K562 (cell line): ENCODE data around the gene PPARG. TPM values are rescaled to one million over a fixed set of nuclear protein-coding genes. Genes with fewer than 3 reads are reported as not detected.

ENCODE experiments used
- ATAC-seq: fragments of 200-7000 bp; cut with Tn5 transposase; 3 replicates; pipeline ENCODE4 v1.9.1; 2020; ENCODE audit warnings: moderate library complexity
- BruUV-seq: library from RNA; stranded (reverse); fragments of 400-500 nt; replicated peaks from 2 replicates; lab custom pipeline; 2021; lab: Mats Ljungman, UMichigan
- CTCF ChIA-PET: fragments of 300-600 bp; formaldehyde crosslinking; extraction: SDS; loops from one replicate; lab custom pipeline; 2021; ENCODE audit warnings: low intra/inter-chr PET ratio; lab: Yijun Ruan, JAX
- POLR2A ChIA-PET: fragments of 300-600, 350-650 bp; sonication (Branson Sonifier 250); formaldehyde crosslinking; extraction: SDS; loops from one replicate; lab custom pipeline; 2021; ENCODE audit warnings: antibody characterized with exemption, inconsistent platforms; lab: Yijun Ruan, JAX
- DNase-seq, 4 experiments: peaks; one replicate each; pipeline versions ENCODE4 v3.0.0 to v3.0.0-alpha.2; 2011 to 2018; ENCODE audit warnings: low spot score in 3 of 4, mixed read lengths in 3 of 4; ENCODE audit errors: extremely low read depth in 1 of 4
- FAIRE-seq: peaks from 2 replicates; lab custom pipeline; 2011; peaks lifted over from hg19 to GRCh38; lab: Jason Lieb, UNC
- H2AFZ ChIP-seq: 2 replicates; pipeline ENCODE4 v1.6.0; 2011; ENCODE audit warnings: low read depth, low read length, control low read depth, inconsistent platforms
- H3K27ac ChIP-seq: fragments of 200-600 bp; 3 replicates; pipeline ENCODE4 v1.8.0; 2011; ENCODE audit warnings: low read depth, mild to moderate bottlenecking, control low read depth, inconsistent platforms, low read length, moderate library complexity, mixed read lengths; ENCODE audit errors: extremely low read depth
- H3K27me3 ChIP-seq, 2 experiments: fragments of 300-600 bp in 1 of 2; 2 replicates in 1 of 2; 3 replicates in 1 of 2; pipeline versions ENCODE4 v1.6.0 to v1.8.0; 2011; ENCODE audit warnings: inconsistent platforms in 2 of 2, low read length in 2 of 2, mild to moderate bottlenecking in 1 of 2, mixed read lengths in 1 of 2, moderate library complexity in 1 of 2; ENCODE audit not compliant: control insufficient read depth in 2 of 2, insufficient read depth in 2 of 2
- H3K36me3 ChIP-seq: fragments of 300-600 bp; 3 replicates; pipeline ENCODE4 v1.8.0; 2011; ENCODE audit warnings: mild to moderate bottlenecking, low read length, inconsistent platforms; ENCODE audit not compliant: control insufficient read depth, insufficient read depth
- H3K4me1 ChIP-seq, 2 experiments: fragments of 200-600 bp in 1 of 2; replicated peaks in 1 of 2; 2 replicates in 1 of 2; 3 replicates in 1 of 2; pipeline versions ENCODE4 v1.5.1 to v1.8.0; 2011; ENCODE audit warnings: inconsistent platforms in 2 of 2, low read length in 2 of 2, mild to moderate bottlenecking in 1 of 2, mixed read lengths in 1 of 2, moderate library complexity in 1 of 2; ENCODE audit not compliant: control insufficient read depth in 2 of 2, insufficient read depth in 2 of 2
- H3K4me2 ChIP-seq: 2 replicates; pipeline ENCODE4 v1.6.1; 2011; ENCODE audit warnings: low read length, control low read depth, inconsistent platforms, mixed read lengths; ENCODE audit not compliant: insufficient read depth
- H3K4me3 ChIP-seq: fragments of 200-600 bp; sonication (generic), shearing (Covaris generic); 2 replicates; pipeline ENCODE4 v1.5.1; 2016; ENCODE audit warnings: control low read depth, inconsistent platforms
- H3K79me2 ChIP-seq: fragments of 200-600 bp; 3 replicates; pipeline ENCODE4 v1.8.0; 2011; ENCODE audit warnings: low read length, inconsistent platforms; ENCODE audit not compliant: control insufficient read depth, insufficient read depth
- H3K9ac ChIP-seq, 2 experiments: 2 replicates each; pipeline versions ENCODE4 v1.6.0 to v1.6.1; 2011; ENCODE audit warnings: low read depth in 2 of 2, low read length in 2 of 2, control low read depth in 1 of 2, inconsistent platforms in 1 of 2, mild to moderate bottlenecking in 1 of 2, mixed read lengths in 1 of 2; ENCODE audit not compliant: insufficient read depth in 1 of 2
- H3K9me1 ChIP-seq: one replicate; pipeline ENCODE4 v1.6.0; 2011; ENCODE audit warnings: inconsistent platforms, mild to moderate bottlenecking, low read length, moderate library complexity; ENCODE audit not compliant: control insufficient read depth, insufficient read depth
- H3K9me3 ChIP-seq: replicated peaks from 2 replicates; pipeline ENCODE4 v1.5.1; 2011; ENCODE audit warnings: low read depth, low read length, inconsistent platforms; ENCODE audit not compliant: control insufficient read depth, insufficient read depth
- H4K20me1 ChIP-seq: replicated peaks from 2 replicates; pipeline ENCODE4 v1.6.1; 2011; ENCODE audit warnings: low read length, inconsistent platforms, mixed read lengths; ENCODE audit not compliant: control insufficient read depth, insufficient read depth
- ARNT ChIP-seq, 2 experiments: fragments of 450-650 bp; IDR thresholded peaks; 2 replicates each; pipeline ENCODE4 v1.6.1; 2016; ENCODE audit warnings: mild to moderate bottlenecking in 1 of 2
- CBX3 ChIP-seq, 2 experiments: IDR thresholded peaks; 1 replicate in 1 of 2; 2 replicates in 1 of 2; pipeline ENCODE4 v1.6.1; 2012; ENCODE audit warnings: inconsistent platforms in 2 of 2, low read length in 2 of 2, borderline replicate concordance in 1 of 2, control low read depth in 1 of 2
- HMBOX1 ChIP-seq: sonication (generic); IDR thresholded peaks from 2 replicates; pipeline ENCODE4 v1.6.1; 2016
- MTA2 ChIP-seq: fragments of 450-650 bp; IDR thresholded peaks from 2 replicates; pipeline ENCODE4 v1.6.1; 2016; ENCODE audit warnings: low read depth
- SMARCB1 ChIP-seq: IDR thresholded peaks from 2 replicates; pipeline ENCODE4 v1.6.1; 2011; ENCODE audit warnings: improper control_type of control experiment, low read depth; ENCODE audit not compliant: insufficient read length
- SOX6 ChIP-seq: fragments of 450-650 bp; IDR thresholded peaks from 2 replicates; pipeline ENCODE4 v1.6.1; 2014; ENCODE audit warnings: mild to moderate bottlenecking
- TEAD4 ChIP-seq, 2 experiments: sonication (generic) in 1 of 2; formaldehyde crosslinking in 1 of 2; IDR thresholded peaks; 2 replicates each; pipeline versions ENCODE4 v1.6.1 to v1.8.0; 2012 to 2022; ENCODE audit warnings: borderline replicate concordance in 1 of 2, inconsistent platforms in 1 of 2, low read length in 1 of 2, mild to moderate bottlenecking in 1 of 2, missing genetic modification reagents in 1 of 2
- ZNF263 ChIP-seq: sonication (generic); formaldehyde crosslinking; IDR thresholded peaks from 2 replicates; pipeline ENCODE4 v1.8.0; 2022; ENCODE audit warnings: mild to moderate bottlenecking, missing genetic modification reagents, borderline replicate concordance
- WGBS: fragments of 100-300 bp; shearing (Covaris generic); methylation state at CpG from one replicate; pipeline ENCODE4 v1.1.6; 2016; ENCODE audit warnings: low coverage, mixed read lengths; ENCODE audit not compliant: insufficient coverage; ENCODE audit errors: missing lambda C conversion rate; 5-methylcytosine and 5-hydroxymethylcytosine counted together
- in situ Hi-C: fragments of 300-500 bp; cut with MboI; formaldehyde crosslinking; loops from 4 replicates; pipeline ENCODE4 v1.15.0; 2018; ENCODE audit warnings: inconsistent platforms, mixed read lengths
- intact Hi-C: fragments of 100-400 bp; cut with micrococcal nuclease; formaldehyde crosslinking; loops from 2 replicates; pipeline ENCODE4 v1.14.2; 2022
- polyA plus RNA-seq, 8 experiments: library from polyadenylated mRNA; depleted of rRNA in 4 of 8; stranded (reverse) in 5 of 8; unstranded in 3 of 8; fragments of >200 nt; fragmentation: Nextera tagmentation in 2 of 8; fragmentation: Illumina TruSeq in 1 of 8; extraction: Ambion mirVana in 2 of 8; extraction: Trizol in 1 of 8; gene quantifications; 2 replicates each; pipeline versions ENCODE4 v1.2.1 to v1.2.3, GENCODE V29; 2011 to 2014; ENCODE audit warnings: inconsistent platforms in 1 of 8, missing spikeins in 1 of 8
- total RNA-seq, 7 experiments: library from RNA; depleted of rRNA in 6 of 7; stranded (reverse); fragments of >200 nt in 6 of 7; fragmentation: Illumina TruSeq in 2 of 7; extraction: Trizol in 2 of 7; gene quantifications; 2 replicates each; pipeline versions ENCODE4 v1.2.1 to v1.2.3, GENCODE V29; 2011 to 2021; ENCODE audit warnings: low replicate concordance in 1 of 7
- TF ChIP-seq, protein P1 (sequence below): fragments of 200-800 bp; sonication (Bioruptor generic); IDR thresholded peaks from 2 replicates; pipeline ENCODE4 v1.6.1; 2017; ENCODE audit warnings: missing genetic modification characterization, missing compliant biosample characterization
- TF ChIP-seq, protein P2 (sequence below), 2 experiments: fragments of 450-650 bp in 1 of 2; sonication (generic) in 1 of 2; formaldehyde crosslinking in 1 of 2; IDR thresholded peaks; 2 replicates each; pipeline versions ENCODE4 v1.7.1 to v1.9.0; 2016 to 2022; ENCODE audit warnings: inconsistent platforms in 1 of 2, mild to moderate bottlenecking in 1 of 2, missing genetic modification reagents in 1 of 2

PPARG gene
- total and polyA plus RNA-seq, 9 of the 15 experiments (the other 6 are each of a cell fraction or from before 2014, with no cell fraction given) = not detected

DNA sequence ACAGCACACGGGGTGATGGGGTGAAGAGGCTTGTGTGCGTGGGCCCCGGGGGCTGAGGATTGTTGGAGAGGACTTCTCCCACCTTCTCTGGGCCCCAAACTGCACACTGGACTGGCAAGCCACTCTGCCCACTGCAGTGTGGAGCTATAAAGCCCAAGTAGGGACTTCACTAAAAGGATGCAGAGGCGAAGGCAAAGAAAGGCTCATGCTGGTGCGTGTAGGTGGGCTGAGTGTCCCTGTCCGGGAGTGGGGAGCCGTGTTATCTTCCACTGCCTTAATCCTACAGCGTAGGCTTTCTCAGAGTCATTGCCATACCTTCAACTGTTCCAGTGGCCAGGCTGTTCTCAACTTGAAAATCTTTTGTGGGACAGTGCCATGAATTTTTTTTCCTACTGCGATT is 3.9 kb downstream of the PPARG start:
- no peak overlapping the region for H3K27ac ChIP-seq
- FAIRE-seq = no peak
- TF ChIP-seq CBX3 (IDR thresholded peaks at IDR 0.05; ENCODE audit: borderline replicate concordance in 1 of 2, low read length in 2 of 2) (no peak), TEAD4 (IDR thresholded peaks at IDR 0.05; ENCODE audit: low read length) (no peak), TEAD4 (CRISPR knock-in tag; IDR thresholded peaks at IDR 0.05; ENCODE audit: borderline replicate concordance) (no peak), HMBOX1 (no peak), MTA2 (no peak), ZNF263 (CRISPR knock-in tag) (no peak), SMARCB1 (no peak), SOX6 (no peak), ARNT (IDR thresholded peaks at IDR 0.05) (no peak)
- TF ChIP-seq, protein P1, sequence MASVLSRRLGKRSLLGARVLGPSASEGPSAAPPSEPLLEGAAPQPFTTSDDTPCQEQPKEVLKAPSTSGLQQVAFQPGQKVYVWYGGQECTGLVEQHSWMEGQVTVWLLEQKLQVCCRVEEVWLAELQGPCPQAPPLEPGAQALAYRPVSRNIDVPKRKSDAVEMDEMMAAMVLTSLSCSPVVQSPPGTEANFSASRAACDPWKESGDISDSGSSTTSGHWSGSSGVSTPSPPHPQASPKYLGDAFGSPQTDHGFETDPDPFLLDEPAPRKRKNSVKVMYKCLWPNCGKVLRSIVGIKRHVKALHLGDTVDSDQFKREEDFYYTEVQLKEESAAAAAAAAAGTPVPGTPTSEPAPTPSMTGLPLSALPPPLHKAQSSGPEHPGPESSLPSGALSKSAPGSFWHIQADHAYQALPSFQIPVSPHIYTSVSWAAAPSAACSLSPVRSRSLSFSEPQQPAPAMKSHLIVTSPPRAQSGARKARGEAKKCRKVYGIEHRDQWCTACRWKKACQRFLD (CRISPR knock-in tag) = no peak
- TF ChIP-seq, protein P2, sequence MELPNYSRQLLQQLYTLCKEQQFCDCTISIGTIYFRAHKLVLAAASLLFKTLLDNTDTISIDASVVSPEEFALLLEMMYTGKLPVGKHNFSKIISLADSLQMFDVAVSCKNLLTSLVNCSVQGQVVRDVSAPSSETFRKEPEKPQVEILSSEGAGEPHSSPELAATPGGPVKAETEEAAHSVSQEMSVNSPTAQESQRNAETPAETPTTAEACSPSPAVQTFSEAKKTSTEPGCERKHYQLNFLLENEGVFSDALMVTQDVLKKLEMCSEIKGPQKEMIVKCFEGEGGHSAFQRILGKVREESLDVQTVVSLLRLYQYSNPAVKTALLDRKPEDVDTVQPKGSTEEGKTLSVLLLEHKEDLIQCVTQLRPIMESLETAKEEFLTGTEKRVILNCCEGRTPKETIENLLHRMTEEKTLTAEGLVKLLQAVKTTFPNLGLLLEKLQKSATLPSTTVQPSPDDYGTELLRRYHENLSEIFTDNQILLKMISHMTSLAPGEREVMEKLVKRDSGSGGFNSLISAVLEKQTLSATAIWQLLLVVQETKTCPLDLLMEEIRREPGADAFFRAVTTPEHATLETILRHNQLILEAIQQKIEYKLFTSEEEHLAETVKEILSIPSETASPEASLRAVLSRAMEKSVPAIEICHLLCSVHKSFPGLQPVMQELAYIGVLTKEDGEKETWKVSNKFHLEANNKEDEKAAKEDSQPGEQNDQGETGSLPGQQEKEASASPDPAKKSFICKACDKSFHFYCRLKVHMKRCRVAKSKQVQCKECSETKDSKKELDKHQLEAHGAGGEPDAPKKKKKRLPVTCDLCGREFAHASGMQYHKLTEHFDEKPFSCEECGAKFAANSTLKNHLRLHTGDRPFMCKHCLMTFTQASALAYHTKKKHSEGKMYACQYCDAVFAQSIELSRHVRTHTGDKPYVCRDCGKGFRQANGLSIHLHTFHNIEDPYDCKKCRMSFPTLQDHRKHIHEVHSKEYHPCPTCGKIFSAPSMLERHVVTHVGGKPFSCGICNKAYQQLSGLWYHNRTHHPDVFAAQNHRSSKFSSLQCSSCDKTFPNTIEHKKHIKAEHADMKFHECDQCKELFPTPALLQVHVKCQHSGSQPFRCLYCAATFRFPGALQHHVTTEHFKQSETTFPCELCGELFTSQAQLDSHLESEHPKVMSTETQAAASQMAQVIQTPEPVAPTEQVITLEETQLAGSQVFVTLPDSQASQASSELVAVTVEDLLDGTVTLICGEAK (IDR thresholded peaks at IDR 0.05) = no peak
- TF ChIP-seq, protein P2 (CRISPR knock-in tag; IDR thresholded peaks at IDR 0.05) = no peak

More for the DNA sequence above, 3.9 kb downstream of the PPARG start:
- BruUV-seq = no TSS peak
- H3K4me1 ChIP-seq = peaks cover 0 to 6% of the 10 kb centered on the region in 2 experiments; a peak in 1 of 5 replicates
- under 1% methylated on average over 9 of the region's 9 CpGs for WGBS
- ChIA-PET CTCF (no interaction called here), POLR2A (interaction anchor here (1.0 kb wide), 1 partner anchor 73 kb away, joined by 5 read pairs; no protein-coding TSS in a partner anchor)
- no peak overlapping the region for H3K4me3 ChIP-seq
- no peak overlapping the region for H3K4me2 ChIP-seq
- no peaks in the 10 kb centered on the region for H3K9me1 ChIP-seq
- no peaks in the 10 kb centered on the region for H3K9me3 ChIP-seq
- in situ Hi-C loops (no loop called here), intact Hi-C loops (no loop called here)
- no peak for ATAC-seq
- no peak for DNase-seq
- no peaks in the 10 kb centered on the region for H3K36me3 ChIP-seq
- H3K79me2 ChIP-seq = no peaks in the 10 kb centered on the region
- H3K9ac ChIP-seq = no peak overlapping the region
- no peaks in the 10 kb centered on the region for H4K20me1 ChIP-seq
- peaks cover 0 to 5% of the 10 kb centered on the region in 2 experiments; a peak in 2 of 5 replicates for H3K27me3 ChIP-seq
- no peak overlapping the region for H2AFZ ChIP-seq
